K562 (cell line): ENCODE results near the gene CNOT6L. TPM values are rescaled to one million over a fixed set of nuclear protein-coding genes. Genes with fewer than 3 reads are reported as not detected.
A peak's percentile ranks its signal among the peaks of the same experiment; 100 is the strongest.

Experiments
- ARHGAP35 ChIP-seq: fragments of 450-650 bp; IDR thresholded peaks from 2 replicates; pipeline ENCODE4 v1.6.1; 2018; ENCODE audit not compliant: partially characterized antibody
- ELF1 ChIP-seq: fragments of 200-800 bp; sonication (Bioruptor generic); IDR thresholded peaks from 2 replicates; pipeline ENCODE4 v1.6.1; 2016; ENCODE audit warnings: missing genetic modification characterization, missing compliant biosample characterization
- ETV1 ChIP-seq: fragments of 450-650 bp; conservative IDR thresholded peaks from 2 replicates; pipeline ENCODE4 v1.6.1; 2016; ENCODE audit warnings: missing genetic modification characterization, control low read depth, low read depth, missing compliant biosample characterization
- PATZ1 ChIP-seq: fragments of 250-450 bp; sonication (Bioruptor Pico); IDR thresholded peaks from 2 replicates; pipeline ENCODE4 v1.5.0; 2020; ENCODE audit warnings: mild to moderate bottlenecking, borderline replicate concordance
- PHTF2 ChIP-seq: fragments of 250-450 bp; sonication (Bioruptor Pico); IDR thresholded peaks from 2 replicates; pipeline ENCODE4 v1.5.0; 2021; ENCODE audit warnings: mild to moderate bottlenecking
- RHOXF2B ChIP-seq: fragments of 250-450 bp; sonication (Bioruptor Pico); conservative IDR thresholded peaks from 2 replicates; pipeline ENCODE4 v1.5.1; 2021
- SIN3B ChIP-seq: fragments of 450-650 bp; IDR thresholded peaks from 2 replicates; pipeline ENCODE4 v1.6.1; 2017; ENCODE audit warnings: low read depth, mild to moderate bottlenecking, moderate library complexity
- SMARCC2 ChIP-seq: fragments of 450-650 bp; IDR thresholded peaks from 2 replicates; pipeline ENCODE4 v1.6.1; 2017; ENCODE audit warnings: antibody characterized with exemption, moderate library complexity, mild to moderate bottlenecking, low read depth
- THRA ChIP-seq: fragments of 450-650 bp; IDR thresholded peaks from 2 replicates; pipeline ENCODE4 v1.6.1; 2017; ENCODE audit warnings: mild to moderate bottlenecking, moderate library complexity
- ZBTB7A ChIP-seq: IDR thresholded peaks from 2 replicates; pipeline ENCODE4 v1.6.1; 2011; ENCODE audit warnings: low read depth, mild to moderate bottlenecking, low read length, moderate library complexity, borderline replicate concordance; ENCODE audit not compliant: control insufficient read depth
- ZEB2 ChIP-seq: fragments of 450-650 bp; IDR thresholded peaks from 2 replicates; pipeline ENCODE4 v1.6.1; 2016
- ZNF3 ChIP-seq: fragments of 250-450 bp; sonication (Bioruptor Pico); IDR thresholded peaks from 2 replicates; pipeline ENCODE4 v1.5.0; 2021; ENCODE audit warnings: mild to moderate bottlenecking, moderate library complexity
- ZNF407 ChIP-seq: fragments of 450-650 bp; IDR thresholded peaks from 2 replicates; pipeline ENCODE4 v1.6.1; 2016; ENCODE audit warnings: low read depth
- ZNF512 ChIP-seq: IDR thresholded peaks from 2 replicates; pipeline ENCODE4 v1.6.1; 2016; ENCODE audit warnings: missing genetic modification characterization, missing compliant biosample characterization
- ZNF57 ChIP-seq: fragments of 450-650 bp; formaldehyde crosslinking; IDR thresholded peaks from 2 replicates; pipeline ENCODE4 v1.4.0; 2020; ENCODE audit warnings: mild to moderate bottlenecking, moderate library complexity
- polyA plus RNA-seq, 8 experiments: library from polyadenylated mRNA; depleted of rRNA in 4 of 8; stranded (reverse) in 5 of 8; unstranded in 3 of 8; fragments of >200 nt; fragmentation: Nextera tagmentation in 2 of 8; fragmentation: Illumina TruSeq in 1 of 8; extraction: Ambion mirVana in 2 of 8; extraction: Trizol in 1 of 8; gene quantifications; 2 replicates each; pipeline versions ENCODE4 v1.2.1 to v1.2.3, GENCODE V29; 2011 to 2014; ENCODE audit warnings: inconsistent platforms in 1 of 8, missing spikeins in 1 of 8
- total RNA-seq, 7 experiments: library from RNA; depleted of rRNA in 6 of 7; stranded (reverse); fragments of >200 nt in 6 of 7; fragmentation: Illumina TruSeq in 2 of 7; extraction: Trizol in 2 of 7; gene quantifications; 2 replicates each; pipeline versions ENCODE4 v1.2.1 to v1.2.3, GENCODE V29; 2011 to 2021; ENCODE audit warnings: low replicate concordance in 1 of 7

CNOT6L gene
- total and polyA plus RNA-seq, 9 of the 15 experiments (the other 6 are each of a cell fraction or from before 2014, with no cell fraction given) = 3.7 to 27.9 (median 6.5) TPM

GRCh38 chr4:77818602-77819403, at the start of gene CNOT6L (continued):
- TF ChIP-seq ZNF407 = no peak
- no peak for TF ChIP-seq ZNF57
- TF ChIP-seq ETV1 (tag) = no peak
- TF ChIP-seq THRA = no peak
- TF ChIP-seq ZNF3 (CRISPR knock-in tag) = no peak
- TF ChIP-seq SMARCC2 = no peak; the same call in 1 of the 2 replicates
- TF ChIP-seq ZBTB7A = no peak; the same call in 1 of the 2 replicates
- no peak for TF ChIP-seq PATZ1 (CRISPR knock-in tag)
- no peak for TF ChIP-seq ARHGAP35
- TF ChIP-seq ZEB2 = no peak
- TF ChIP-seq ELF1 (tag) = no peak
- TF ChIP-seq RHOXF2B (CRISPR knock-in tag) = no peak
- TF ChIP-seq ZNF512 (tag) = no peak
- TF ChIP-seq PHTF2 (CRISPR knock-in tag) = no peak
- TF ChIP-seq SIN3B = peak; percentile 35; the same call in 1 of the 2 replicates
